HG03097 (cell line): ENCODE data around the gene COX6A2.

ENCODE experiments used
- ATAC-seq: cut with Tn5 transposase; IDR thresholded peaks from one replicate; pipeline ENCODE4 v1.9.1; 2021; ENCODE audit not compliant: unreplicated experiment, low FRiP score

COX6A2 gene

GRCh38 chr16:31428279-31428597, at the start of gene COX6A2:
Gene COX6A2 (minus strand): TSS chr16:31428360. CDS start chr16:31428325, 35 bp downstream.
- ATAC-seq: no peak

GRCh38 chr16:31477220-31478216, 49.4 kb upstream of the COX6A2 start:
- no peak for ATAC-seq

GRCh38 chr16:31476303-31477219, 48.4 kb upstream of the COX6A2 start:
- ATAC-seq: no peak

GRCh38 chr16:31475946-31476302, 47.8 kb upstream of the COX6A2 start:
- no peak for ATAC-seq

GRCh38 chr16:31474773-31475738, 46.9 kb upstream of the COX6A2 start:
- ATAC-seq: no peak

- ATAC-seq: no peak
These were observed 46.1 kb upstream of the COX6A2 start for GRCh38 chr16:31474173-31474714.

GRCh38 chr16:31473264-31473984, 45.3 kb upstream of the COX6A2 start:
- no peak for ATAC-seq

- no peak for ATAC-seq
These were observed 44.6 kb upstream of the COX6A2 start for GRCh38 chr16:31472709-31473203.

- no peak for ATAC-seq
These were observed 43.9 kb upstream of the COX6A2 start, which contains the start of gene TGFB1I1 for GRCh38 chr16:31471875-31472708. Gene TGFB1I1 (plus strand): TSS chr16:31472152. CDS start chr16:31472189, 37 bp downstream.

GRCh38 chr16:31471241-31471874, 43.2 kb upstream of the COX6A2 start:
- ATAC-seq: no peak

- ATAC-seq: no peak
These were observed 42.5 kb upstream of the COX6A2 start for GRCh38 chr16:31470615-31471014.

GRCh38 chr16:31467858-31468257, 39.7 kb upstream of the COX6A2 start:
- no peak for ATAC-seq

GRCh38 chr16:31467151-31467773, 39.1 kb upstream of the COX6A2 start:
- ATAC-seq: peak; percentile 51

- no peak for ATAC-seq
These were observed 38.3 kb upstream of the COX6A2 start for GRCh38 chr16:31466381-31466841.

GRCh38 chr16:31465788-31466370, 37.7 kb upstream of the COX6A2 start:
- ATAC-seq: no peak

- ATAC-seq: no peak
These were observed 36.7 kb upstream of the COX6A2 start for GRCh38 chr16:31464781-31465260.

GRCh38 chr16:31464348-31464769, 36.2 kb upstream of the COX6A2 start:
- ATAC-seq: no peak
